ENCODE measurements around the gene JARID2. TPM values are rescaled to one million over a fixed set of nuclear protein-coding genes. Genes with fewer than 3 reads are reported as not detected.

JARID2 gene
- total RNA-seq, 6 experiments from 2014 or later = 2.5 to 3.9 (median 3.0) TPM

- TF ChIP-seq CTCF (IDR thresholded peaks at IDR 0.05) (no peak), POLR2A (IDR thresholded peaks at IDR 0.05) (no peak)
- intact Hi-C loops (cut with DNase I) = no loop called here
- no peaks in the 10 kb centered on the region for H3K36me3 ChIP-seq
- H3K27me3 ChIP-seq = no peaks in the 10 kb centered on the region
- H3K27ac ChIP-seq = no peak overlapping the region
- DNase-seq (no peak), ATAC-seq (no peak)
- H3K4me3 ChIP-seq = no peak overlapping the region
- no peaks in the 10 kb centered on the region for H3K4me1 ChIP-seq
- H3K9me3 ChIP-seq = no peaks in the 10 kb centered on the region
- WGBS (ENCODE audit: insufficient coverage, low coverage, low lambda C conversion rate, missing lambda C conversion rate) = 88% methylated on average over 2 of the region's 2 CpGs
Measured at GRCh38 chr6:15553031-15553430, 307.2 kb downstream of the JARID2 start.

- Histone ChIP-seq H3K4me3 (no peak overlapping the region), H3K27ac (no peak overlapping the region), H3K36me3 (no peaks in the 10 kb centered on the region), H3K9me3 (no peaks in the 10 kb centered on the region), H3K27me3 (no peaks in the 10 kb centered on the region), H3K4me1 (no peaks in the 10 kb centered on the region)
- no peak for TF ChIP-seq CTCF (IDR thresholded peaks at IDR 0.05)
- peak in 2 of 4 donors; percentile 23 to 26 for ATAC-seq
- DNase-seq = no peak
- 91% methylated on average over 4 of the region's 4 CpGs for WGBS (ENCODE audit: insufficient coverage, low coverage, low lambda C conversion rate, missing lambda C conversion rate)
- intact Hi-C loops (cut with DNase I) = no loop called here
Measured at GRCh38 chr6:15553736-15554294, 307.9 kb downstream of the JARID2 start.

GRCh38 chr6:15554728-15555100 lies 308.8 kb downstream of the JARID2 start:
- intact Hi-C loops (cut with DNase I) = no loop called here
- H3K9me3 ChIP-seq = no peaks in the 10 kb centered on the region
- 93% methylated on average over 6 of the region's 6 CpGs for WGBS (ENCODE audit: insufficient coverage, low coverage, low lambda C conversion rate, missing lambda C conversion rate)
- no peak for DNase-seq
- TF ChIP-seq CTCF (IDR thresholded peaks at IDR 0.05) (no peak), POLR2A (IDR thresholded peaks at IDR 0.05) (no peak)
- no peaks in the 10 kb centered on the region for H3K4me1 ChIP-seq
- no peak overlapping the region for H3K27ac ChIP-seq
- no peak for ATAC-seq
- H3K27me3 ChIP-seq = no peaks in the 10 kb centered on the region
- H3K4me3 ChIP-seq = no peak overlapping the region
- H3K36me3 ChIP-seq = no peaks in the 10 kb centered on the region

GRCh38 chr6:15555101-15556038 lies 309.5 kb downstream of the JARID2 start:
- TF ChIP-seq POLR2A (IDR thresholded peaks at IDR 0.05) (no peak), CTCF (IDR thresholded peaks at IDR 0.05) (no peak)
- Histone ChIP-seq H3K27me3 (no peaks in the 10 kb centered on the region), H3K4me1 (no peaks in the 10 kb centered on the region), H3K4me3 (no peak overlapping the region), H3K27ac (no peak overlapping the region), H3K36me3 (no peaks in the 10 kb centered on the region), H3K9me3 (no peaks in the 10 kb centered on the region)
- intact Hi-C loops (cut with DNase I) = no loop called here
- ATAC-seq (no peak), DNase-seq (no peak)
- WGBS (ENCODE audit: insufficient coverage, low coverage, low lambda C conversion rate, missing lambda C conversion rate) = 84% methylated on average over 5 of the region's 5 CpGs
